Activated CD8-positive, alpha-beta memory T cell treated with anti-CD3 and anti-CD28 coated beads for 48 hours (primary cell): ENCODE data around the gene RAB29.

Experiments used
- DNase-seq, 3 experiments: peaks; one replicate each; pipeline ENCODE4 v3.0.0-alpha.2; 2020; ENCODE audit warnings: low read depth in 2 of 3, low spot score in 2 of 3

Gene RAB29

DNA sequence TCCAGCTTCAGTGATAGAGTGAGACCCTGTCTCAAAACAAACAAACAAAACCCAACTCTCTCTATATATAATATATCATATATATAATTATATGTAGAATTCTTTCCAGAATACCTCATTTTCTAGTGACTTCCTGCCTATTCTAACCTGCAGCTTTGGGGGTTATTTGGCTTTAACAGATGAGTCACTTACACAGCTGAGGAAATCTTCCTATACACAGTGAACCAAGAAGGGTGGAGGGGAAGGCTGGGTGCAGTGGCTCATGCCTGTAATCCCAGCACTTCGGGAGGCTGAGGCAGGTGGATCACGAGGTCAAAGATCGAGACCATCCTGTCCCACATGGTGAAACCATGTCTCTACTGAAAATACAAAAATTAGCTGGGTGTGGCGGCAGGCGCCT lies 9.2 kb downstream of the RAB29 start:
- DNase-seq, result no peak

DNA sequence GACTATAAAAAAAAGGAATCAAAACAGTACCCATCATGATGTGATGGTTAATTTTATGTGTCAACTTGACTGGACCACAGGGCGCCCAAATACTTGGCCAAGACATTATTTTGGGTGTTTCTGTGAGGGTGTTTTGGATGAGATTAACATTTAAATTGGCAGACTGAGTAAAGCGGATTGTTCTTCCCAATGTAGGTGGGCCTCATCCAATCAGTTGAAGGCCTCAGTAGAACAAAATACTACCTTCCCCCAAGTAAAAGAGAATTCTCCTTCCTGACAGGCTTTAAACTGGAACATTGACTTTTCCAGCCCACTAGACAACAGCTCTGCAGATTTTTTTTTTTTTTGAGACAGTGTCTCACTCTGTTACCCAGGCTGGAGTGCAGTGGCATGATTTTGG lies 10.7 kb downstream of the RAB29 start:
- DNase-seq, result no peak

DNA sequence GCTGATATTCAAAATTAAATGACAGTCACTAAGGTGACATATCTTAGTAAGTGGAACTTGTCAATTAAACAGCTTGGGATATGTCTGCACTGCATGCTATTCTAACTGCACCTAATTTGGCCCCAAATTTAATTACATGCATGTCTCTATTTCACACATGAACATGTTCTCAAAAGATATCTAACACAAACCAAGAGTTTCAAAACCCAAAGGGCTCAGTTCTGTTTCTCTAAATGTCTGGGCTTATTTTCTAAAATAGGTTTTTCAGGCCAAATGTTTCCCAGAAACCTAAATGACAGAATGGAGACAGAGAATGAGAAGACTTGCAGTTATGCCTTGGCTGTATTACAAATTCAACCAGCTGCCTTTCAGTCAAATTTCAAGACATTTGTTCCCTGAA lies 11.3 kb downstream of the RAB29 start:
- DNase-seq, result no peak

DNA sequence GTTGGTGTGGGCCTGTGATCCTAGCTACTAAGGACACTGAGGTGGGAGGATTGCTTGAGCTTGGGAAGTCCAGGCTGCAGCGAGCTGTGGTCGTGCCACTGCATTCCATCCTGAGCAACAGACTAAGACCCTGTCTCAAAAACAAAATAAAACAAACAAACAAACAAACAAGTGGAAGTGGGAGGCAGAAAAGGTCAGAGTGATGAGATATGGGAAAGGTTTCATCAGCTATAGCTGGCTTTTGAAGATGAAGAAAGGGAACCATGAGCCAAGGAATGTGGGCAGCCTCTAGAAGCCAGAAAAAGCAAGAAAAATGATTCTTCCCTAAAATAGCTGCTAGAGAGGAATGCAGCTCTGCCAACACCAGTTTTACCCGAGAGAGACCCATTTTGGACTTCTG lies 14.7 kb downstream of the RAB29 start:
- DNase-seq, result no peak

DNA sequence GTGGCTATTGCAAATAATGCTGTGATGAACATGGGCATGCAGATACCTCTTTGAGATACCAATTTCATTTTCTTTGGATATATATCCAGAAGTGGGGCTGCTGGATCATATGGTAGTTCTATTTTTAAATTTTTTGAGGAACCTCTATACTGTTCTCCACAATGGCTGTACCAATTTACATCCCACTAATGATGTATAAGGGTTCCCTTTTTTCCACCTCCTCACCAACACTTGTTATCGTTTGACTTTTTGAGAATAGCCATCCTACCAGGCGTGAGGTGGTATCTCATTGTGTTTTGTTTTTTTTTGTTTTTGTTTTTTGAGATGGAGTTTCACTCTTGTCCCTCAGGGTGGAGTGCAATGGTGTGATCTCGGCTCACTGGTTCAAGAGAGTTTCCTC lies 18.7 kb downstream of the RAB29 start:
- DNase-seq, result no peak

DNA sequence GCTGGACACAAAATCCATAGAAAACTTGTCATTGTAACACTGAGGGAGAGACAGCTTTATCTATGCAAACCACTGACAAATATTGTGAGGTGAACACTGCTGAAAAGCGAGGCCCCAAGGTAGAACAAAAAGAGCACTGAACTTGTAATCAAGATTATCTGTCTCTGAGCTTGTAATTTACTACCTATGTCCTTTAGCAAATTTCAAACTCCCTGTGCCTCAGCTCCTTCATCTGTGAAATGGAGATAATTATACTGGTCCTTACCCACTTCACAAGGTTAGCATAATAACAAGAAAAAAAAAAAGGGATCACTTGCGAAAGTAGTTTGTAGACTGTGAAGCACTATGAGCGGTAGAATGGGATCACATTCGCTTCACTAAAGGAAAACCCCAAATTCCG lies 20.4 kb downstream of the RAB29 start:
- no peak for DNase-seq

DNA sequence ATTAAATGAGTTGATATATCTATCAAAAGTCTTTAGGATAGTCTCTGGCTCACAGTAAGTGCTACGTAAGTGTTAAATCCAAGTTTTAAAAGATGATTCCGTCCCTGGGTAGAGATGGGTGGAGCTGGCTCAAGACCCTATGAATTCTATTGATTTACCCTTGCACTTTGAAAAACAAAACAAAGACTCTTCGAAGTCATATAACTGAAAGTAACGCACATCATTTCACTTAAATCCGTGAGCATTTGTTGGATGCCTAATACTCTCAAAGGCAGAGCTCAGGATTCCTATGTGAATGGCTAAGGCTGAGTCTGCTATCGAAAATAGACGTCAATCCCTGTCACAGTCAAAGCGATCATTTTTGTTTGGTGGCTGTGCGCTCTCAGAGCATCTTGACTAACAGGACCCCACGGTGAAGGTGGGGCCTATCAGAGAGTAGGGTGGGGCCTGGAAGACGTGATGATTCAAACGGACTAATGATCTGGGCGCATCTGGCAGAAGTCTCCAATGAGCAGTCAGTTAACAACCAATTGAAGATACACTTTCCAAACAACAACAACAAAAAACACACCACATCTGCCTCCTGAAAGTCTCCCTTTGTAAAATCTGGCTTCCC lies 24.1 kb downstream of the RAB29 start:
- DNase-seq, result no peak

DNA sequence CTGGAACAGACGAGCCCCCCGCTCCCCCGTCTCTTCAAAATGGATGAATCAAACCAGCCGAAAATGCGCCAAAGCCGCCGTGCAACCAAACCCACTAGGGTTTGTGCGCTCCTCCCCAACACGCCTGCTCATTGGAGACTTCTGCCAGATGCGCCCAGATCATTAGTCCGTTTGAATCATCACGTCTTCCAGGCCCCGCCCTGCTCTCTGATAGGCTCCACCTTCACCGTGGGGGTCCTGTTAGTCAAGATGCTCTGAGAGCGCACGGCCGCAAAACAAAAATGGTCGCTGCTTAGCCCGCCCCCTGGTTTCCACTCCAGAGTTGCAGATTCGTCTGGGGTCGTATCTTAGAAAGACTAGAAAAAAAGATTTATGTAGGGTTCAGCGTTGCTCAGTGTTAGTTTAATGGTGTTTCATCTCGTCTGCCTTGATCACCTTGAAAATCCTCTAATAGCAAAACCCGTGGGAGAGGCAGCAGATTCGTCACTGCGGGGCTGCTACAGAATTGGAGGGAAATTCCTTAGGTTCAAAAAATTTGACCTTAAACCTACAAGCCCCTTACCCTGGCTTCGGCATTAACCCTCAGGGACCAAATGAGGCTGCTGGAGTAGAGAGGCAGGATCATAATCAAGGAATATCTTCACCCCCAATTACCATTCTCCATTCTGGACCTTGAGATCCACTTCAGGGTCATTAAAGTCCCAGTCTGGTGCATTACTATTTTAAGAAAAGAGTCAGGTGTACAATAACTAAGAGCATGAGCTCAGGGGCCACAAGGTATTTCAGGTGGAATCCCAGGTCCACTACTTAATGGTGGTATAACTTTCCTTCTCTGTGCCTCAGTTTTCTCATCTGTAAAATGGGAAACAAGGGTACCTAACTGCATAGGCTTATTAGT lies 24.9 kb downstream of the RAB29 start, which contains the start of gene NUCKS1:
Gene NUCKS1 (minus strand): TSS at position 45 of the 898 bp plus-strand sequence. CDS start 209 bp downstream, outside the sequence.
- peak; percentile 69 to 88 (median 78) for DNase-seq

DNA sequence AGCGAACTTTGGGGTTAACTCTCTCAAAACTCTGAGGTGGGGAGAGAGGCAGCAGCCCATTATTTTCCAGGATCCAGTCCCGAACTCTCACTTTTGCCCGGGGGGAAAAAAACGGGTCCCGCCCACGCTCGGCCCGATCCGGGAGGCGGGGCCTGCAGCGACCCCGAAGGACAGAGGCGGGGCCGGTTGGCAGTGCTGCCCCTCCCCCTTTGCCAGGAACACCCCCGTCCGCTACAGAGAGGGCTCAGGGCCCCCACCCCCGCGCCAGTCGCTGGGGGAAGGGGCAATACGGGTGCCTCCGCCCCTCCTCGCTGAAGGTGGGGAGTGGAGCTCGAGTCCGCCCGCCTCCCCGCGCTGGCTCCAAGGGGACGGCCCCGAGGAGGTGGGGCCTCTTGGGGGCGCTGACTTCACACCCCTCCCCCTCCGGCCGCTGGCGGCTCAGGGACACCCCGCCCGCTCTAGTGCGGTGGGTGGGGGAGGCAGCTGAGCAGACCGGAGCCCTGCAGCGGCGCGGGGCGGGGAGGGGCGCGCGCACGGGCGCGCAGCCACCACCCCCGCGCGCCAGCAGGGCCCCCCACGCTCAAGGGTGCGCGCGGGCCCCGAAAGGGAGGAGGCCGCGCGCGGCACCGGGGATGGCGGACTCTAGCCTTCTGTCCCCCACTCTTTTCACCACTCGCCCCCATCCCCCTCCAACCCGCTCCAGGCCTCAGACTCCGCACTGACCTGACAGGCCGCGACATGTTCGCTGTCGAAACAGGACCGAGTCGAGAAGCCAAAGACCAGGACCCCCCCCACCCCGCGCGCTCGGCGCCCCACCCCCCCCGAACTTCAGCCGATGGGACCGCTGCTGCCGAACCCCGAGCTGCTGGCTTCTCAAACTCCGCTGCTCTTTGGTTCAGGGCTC lies 25.8 kb downstream of the RAB29 start:
- DNase-seq, result peak; percentile 87 to 96 (median 88)

DNA sequence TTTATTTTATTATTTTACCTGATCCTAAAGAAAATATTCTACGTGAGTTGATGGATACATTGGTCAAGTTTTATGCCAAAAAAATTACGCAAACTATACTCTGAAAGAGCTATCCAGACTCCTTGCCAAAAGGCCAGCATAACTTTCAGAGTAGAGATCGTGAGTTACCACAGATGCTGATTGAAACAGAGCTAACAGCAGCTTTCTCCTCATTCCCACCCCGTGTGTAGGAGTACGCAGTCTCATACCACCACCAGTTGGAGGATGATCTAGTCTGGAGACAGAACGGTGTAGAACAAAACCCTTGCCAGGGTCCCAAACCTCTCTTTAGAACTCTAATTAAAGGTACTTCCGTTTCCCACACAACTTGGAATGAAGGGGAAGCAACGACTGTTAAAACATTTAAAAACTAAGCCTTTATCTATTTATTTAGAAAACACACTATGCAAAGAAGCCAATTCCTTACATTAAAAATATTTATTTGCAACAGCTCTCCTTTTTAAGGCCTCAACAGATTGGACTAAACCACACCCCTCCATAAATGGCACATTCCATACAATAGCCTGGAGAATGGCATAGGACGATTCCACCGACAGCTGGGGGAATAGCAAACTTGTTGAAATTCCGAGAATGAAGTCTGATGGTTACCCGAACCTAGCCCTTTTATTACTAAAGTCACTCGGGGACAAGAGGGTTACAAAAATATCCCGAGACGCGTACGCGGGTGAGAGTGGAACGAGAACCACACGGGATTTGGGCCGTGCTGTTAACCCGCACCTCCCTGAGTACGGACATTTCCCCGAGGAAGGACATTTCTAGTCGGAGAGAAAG lies 26.7 kb downstream of the RAB29 start:
- no peak for DNase-seq

DNA sequence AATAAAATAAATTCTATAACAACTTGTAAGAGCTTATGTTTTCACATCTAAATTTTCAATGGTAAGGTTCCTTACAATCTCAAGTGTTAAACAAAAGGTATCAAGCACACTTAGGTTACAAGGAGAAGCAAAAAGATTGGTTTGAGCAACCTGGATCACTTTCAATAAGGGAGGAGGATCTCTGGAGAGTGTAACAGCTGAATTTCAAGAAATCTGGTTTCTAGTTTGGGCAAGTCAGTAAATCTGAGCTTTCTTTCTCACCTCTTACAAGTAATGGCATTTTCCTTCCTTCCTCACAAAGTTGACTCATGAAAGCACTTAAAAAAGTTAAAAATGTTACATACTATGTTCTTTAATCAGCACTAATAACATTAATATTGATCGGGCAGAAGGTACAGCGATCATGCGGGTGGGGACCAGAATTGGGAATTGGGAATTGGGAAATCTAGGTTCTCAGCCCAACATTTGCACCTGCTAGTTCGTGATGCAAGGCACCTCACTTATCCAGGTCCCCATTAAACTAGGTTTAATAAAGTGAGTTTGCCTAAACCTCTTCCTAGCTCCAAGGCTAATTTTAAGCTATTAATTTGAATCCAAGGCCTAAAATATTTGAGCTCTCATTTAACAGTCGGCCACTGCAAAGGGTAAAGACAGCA lies 28.4 kb downstream of the RAB29 start:
- no peak for DNase-seq

DNA sequence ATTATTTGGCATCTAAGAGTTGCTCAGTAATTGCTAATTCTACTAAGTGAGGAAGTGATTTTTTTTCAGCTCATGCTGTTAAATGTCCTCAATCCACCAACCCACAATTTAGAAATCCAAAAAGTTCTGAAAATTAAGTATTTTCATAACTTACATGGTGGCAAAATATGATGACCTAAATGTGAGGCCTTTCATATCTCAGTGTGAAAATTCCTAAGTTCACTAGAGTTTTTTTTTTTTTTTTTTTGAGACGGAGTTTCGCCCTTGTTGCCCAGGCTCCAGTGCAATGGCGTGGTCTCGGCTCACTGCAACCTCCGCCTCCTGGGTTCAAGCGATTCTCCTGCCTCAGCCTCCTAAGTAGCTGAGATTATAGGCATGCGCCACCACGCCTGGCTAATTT lies 30.9 kb downstream of the RAB29 start:
- DNase-seq, result no peak

DNA sequence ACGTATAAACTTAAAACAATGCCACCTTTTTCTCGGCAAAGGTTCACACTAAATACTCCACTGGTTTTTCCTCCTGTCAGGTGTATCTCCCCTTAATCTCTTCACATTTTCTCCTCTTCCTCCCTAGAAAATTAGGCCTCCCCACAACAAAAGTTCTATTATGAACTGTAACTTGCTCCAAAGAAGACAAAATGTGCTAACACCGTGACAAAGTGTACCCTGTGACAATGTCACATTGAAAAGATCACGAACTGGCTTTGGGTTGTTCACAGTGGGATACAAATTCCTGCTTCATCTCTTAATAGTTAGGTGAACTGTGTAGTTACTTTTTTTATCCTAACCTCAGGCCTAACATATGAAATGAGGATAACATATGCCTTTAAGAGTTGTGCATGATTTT lies 31.3 kb downstream of the RAB29 start:
- DNase-seq, result no peak

DNA sequence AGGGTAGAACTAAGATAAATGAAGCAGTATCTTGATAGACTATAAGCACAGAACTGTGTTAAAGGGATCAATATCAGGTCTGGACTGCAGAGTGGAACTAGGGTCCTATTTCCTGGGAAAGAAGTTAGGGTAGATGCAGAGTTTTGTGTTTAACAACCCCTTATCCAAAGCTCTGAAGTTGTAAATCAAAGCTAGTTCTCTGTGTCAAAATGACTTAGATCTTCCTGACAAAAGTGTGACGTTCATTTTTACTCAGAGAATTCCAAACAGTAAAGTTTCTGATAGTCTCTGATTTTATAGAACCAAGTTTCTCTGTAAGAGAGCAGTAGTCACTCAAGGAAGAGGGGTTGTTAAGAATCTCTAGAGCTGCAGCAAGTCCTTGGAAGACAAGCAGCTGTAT lies 33.6 kb downstream of the RAB29 start:
- DNase-seq, result no peak

DNA sequence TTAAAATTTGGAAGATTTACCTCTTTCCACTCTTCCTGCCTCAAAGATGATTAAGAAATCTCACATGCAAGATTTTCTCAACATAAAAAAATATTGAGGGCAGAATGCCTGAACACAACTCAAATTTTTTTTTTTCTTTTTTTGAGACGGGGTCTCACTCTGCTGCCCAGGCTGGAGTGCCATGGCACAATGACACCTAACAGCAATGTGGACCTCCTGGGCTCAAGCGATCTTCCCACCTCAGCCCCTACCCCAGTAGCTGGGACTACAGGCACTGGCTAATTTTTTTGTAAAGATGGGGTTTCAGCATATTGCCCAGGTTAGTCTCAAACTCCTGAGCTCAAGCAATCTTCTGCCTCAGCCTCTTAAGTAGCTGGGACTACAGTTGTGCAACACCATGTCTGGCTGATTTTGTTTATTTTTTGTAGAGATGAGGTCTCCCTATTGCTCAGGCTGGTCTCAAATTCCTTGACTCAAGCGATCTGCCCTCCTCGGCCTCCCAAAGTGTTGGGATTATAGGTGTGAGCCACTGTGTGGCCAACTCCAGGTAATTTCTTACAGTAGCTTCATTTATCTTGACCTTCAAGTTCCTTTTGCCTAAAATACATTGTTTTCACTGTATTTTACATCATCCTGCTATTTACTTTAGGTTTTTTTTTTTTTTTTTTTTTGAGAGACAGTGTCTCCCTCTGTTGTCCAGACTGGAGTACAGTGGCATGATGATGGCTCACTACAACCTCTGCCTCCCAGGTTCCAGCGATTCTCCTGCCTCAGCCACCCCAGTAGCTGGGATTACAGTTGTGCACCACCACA lies 35.7 kb downstream of the RAB29 start:
- no peak for DNase-seq

DNA sequence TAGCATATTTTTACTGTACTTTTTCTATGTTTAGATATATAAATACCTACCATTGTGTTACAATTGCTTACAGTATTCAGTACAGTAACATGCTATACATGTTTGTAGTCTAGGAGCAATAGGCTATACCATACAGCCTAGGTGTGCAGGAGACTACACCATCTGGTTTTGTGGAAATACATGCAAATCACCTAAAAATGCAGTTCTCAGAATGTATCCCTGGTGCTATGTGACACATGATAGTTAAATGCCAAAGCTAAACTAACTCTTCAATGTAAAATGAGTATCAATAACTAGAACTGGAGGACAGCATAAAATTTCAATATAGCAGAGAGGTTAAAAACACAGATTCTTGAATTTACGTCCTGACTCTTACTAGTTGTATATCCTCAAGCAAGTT lies 40.1 kb downstream of the RAB29 start:
- no peak for DNase-seq

DNA sequence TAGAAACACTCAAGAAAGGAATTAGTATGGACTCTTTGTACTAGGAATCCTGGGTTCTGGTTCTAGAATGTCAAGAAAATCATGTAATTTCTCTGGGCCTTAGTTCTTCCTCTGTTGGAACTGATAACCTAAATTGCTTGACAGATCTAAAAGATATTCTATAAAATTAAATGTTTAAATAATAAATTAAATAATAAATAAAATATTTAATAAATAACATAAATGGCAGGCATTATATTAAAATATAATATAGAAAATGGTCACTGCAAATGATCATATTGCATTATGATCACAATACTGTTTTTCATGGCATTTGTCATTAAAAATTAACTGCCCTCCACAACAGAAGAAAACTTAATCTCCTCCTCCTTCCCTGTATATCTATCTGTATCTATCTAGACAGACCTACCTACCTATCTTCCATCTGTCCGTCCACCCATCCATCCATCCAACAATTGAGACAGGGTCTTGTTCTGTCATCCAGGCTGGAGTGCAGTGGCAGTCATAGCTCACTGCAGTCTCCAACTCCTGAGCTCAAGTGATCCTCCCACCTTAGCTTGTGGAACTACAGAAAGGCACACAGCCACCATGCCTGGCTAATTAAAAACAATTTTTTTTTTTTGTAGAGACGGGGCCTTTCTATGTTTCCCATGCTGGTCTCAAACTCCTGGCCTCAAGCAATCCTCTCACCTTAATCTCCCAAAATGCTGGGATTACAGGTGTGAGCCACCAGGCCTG lies 41.7 kb downstream of the RAB29 start:
- DNase-seq, result no peak

DNA sequence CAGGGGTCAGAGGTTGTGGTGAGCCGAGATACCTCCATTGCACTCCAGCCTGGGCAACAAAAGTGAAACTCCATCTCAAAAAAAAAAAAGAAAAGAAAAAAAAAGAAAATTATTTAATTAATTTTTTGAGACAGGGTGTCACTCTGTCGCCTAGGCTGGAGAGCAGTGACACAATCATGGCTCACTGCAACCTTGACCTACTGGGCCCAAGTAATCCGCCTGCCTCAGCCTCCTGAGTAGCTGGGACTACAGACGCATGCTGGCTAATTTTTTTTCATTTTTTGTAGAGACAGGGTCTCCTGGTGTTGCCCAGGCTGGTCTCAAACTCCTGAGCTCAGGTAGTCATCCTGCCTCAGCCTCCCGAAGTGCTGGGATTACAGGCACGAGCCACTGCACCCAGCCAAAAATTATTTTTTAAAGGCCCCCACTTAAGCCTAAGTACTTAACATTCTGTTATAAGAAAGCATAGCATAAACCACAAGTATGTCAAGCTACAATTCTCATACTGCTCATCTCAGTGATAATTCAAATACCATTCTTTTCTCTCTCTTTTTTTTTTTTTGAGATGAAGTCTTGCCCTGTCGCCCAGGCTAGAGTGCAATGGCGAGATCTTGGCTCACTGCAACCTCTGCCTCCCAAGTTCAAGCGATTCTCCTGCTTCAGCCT lies 45.2 kb downstream of the RAB29 start:
- DNase-seq, result no peak
